ENCODE measurements around the gene PGPEP1.
A peak's percentile ranks its signal among the peaks of the same experiment; 100 is the strongest.
"Not testable (repeated sequence)": the region's sequence is repeated elsewhere in the genome, so short reads cannot be mapped to it uniquely, and the experiment has no call there.

Gene PGPEP1

DNA sequence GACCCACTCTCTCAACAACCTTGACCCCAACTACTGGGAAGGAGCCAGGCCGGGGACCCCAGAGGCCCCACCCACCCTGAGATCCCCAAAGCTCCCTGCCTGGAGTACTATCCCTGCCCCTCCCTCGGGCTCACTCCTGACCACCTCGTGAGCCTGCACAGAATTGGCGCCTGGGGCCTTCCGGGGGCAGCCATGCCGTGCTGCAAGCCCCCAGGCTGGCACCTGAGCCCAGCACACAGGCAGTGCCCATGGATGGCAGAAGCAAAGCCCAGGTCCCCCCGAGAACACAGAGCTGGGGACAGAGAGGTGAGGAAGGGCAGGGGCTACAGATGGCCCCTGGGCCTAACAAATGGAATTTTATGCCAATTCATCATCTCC, 31.5 kb upstream of the PGPEP1 start:
- DNase-seq, result no peak

DNA sequence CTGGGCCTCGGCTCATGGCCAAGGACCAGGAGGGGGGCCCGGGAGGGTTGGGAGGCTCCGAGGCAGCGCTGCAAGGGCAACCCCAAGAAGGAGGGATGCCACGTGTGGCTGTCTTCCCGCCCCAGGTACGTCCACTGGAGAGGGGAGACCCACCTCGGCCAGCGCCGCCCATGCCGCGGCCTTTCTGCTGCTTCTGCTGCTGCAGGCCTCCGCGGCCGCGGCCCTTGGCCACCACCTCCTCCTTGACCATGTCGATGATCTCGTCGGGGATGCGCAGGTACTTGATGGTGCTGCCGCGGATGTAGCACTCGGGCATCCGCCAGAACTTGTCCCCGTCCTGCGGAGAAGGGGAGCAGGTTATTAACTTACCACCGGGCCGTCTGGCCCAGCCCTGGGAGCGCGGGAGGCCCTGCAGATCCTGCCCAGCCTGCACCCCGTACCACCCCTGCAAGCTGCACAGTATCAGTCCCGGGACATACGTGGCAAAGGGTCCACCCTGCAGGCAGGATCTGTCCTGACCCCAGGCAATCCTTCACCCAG, 30.8 kb upstream of the PGPEP1 start:
- no peak for DNase-seq

DNA sequence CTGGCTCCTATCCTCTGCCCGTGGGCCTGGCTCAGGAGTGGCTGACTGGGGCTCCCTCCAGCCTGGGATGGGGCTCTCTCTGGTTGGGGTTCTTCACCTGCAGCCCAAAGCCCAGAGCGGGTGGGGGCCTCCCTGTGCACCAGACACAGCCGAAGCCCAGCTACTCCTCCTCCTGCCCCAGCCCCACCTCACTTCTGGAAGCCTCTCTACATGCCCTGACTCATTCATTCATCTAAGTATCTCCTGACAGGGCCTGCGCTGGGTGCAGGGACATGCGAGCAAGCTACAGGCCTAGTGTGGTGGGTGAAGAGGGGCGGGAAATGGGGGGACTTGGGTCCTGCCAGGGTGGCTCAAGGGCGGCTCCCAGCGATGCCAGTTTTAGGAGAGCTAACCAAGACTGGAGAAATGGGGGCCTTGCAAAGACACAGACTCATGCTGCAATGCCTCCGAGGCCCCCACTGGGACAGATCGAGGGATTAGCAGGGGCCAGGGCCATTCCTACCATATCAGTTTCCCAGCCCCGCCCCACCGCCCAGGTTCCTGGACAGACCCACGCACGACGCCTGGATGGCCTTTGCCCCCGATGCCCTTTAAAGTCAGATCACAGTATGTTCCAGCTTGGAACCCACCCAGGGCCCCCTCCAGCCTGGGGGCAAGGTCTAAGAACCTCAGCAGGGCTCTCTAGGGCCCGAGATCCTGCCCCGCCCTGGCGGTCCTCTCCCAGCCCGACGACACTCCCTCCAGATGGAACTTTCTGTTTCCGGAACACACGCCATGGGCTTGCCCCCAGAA, 30.1 kb upstream of the PGPEP1 start:
- no peak for DNase-seq

DNA sequence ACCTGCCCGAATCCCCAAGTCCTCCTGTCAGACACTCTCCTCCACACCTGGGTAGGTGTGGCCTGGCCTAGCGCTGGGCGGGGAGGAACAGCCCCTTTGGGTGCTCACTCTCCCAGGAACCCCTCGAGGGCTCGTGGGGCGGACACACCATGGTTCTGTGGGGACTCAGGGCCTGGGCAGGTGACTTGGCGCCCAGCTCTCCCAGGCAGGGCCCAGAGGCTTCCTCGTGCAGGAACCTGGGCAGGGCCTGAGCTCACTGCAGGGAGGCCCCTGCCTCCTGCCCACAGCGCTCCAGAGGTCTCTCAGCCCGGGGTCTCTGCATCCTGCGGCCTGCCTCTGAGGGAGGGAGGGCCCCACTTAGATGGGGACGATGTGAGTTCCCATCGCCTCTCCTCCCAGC, 29.4 kb upstream of the PGPEP1 start:
- no peak for DNase-seq

DNA sequence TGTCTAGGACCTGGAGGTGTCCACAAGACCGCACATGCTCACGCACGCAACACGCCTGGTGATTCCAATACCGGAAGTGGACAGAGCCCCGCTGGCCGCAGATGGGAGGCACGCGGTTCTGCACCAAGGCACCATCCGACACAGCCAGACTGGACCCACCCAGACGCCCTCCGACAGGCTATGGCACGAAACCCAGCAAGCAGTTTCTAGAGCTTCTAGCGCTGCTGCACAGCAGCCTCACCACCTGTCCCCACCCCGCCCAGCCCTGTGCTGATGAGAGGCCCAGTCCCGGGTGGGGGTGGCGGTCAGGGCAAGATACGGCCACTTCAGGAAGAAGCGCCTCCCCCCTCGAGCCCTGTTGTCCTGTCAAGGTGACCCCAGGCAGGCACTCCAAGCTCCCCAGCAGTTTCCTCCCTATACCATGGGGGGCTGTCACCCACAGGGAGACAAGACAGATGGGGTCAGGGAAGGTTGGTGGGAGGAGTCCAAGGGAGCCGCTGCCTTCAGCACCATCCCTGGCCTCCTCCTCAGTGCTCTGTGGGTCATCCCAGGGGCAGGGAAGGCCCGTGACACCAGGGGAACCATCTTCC, 28.8 kb upstream of the PGPEP1 start:
- DNase-seq, result no peak

DNA sequence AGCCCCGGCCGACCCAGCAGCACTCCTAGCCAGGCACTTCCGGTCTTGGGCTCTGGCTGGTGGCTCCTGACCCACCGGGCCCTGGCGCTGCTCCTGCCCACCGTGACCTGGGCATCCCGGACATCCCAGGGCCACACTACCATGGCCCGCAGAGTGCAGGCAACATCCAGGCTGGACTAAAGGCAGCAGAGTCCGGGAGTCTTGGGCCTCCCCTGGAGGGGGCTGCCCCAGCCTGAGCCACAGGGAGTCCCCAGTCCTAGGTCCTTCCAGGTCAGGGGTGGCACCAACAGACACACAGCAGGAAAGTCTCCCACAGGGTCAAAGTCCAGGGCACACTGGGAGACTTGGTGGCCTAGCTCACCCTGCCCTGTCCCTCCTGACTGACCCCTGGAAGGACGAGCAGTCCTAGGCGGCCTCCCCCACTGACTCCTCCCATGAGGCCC, 28.3 kb upstream of the PGPEP1 start:
- no peak for DNase-seq

DNA sequence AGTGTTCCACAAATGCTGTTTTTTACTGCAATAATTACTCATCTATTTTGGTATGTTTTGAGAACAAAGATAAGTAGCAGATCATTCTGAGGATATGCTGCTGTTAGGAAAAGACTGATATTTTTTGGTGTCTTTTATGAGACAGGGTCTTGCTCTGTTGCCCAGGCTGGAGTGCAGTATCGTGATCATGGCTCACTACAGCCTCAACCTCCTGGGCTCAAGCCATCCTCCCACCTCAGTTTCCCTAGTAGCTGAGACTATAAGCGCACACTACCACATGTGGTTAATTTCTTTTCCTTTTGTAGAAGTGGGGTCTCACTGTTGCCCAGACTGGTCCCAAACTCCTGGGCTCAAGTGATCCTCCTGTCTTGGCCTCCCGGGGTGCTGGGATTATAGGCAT, 27.0 kb upstream of the PGPEP1 start:
- DNase-seq, result no peak

DNA sequence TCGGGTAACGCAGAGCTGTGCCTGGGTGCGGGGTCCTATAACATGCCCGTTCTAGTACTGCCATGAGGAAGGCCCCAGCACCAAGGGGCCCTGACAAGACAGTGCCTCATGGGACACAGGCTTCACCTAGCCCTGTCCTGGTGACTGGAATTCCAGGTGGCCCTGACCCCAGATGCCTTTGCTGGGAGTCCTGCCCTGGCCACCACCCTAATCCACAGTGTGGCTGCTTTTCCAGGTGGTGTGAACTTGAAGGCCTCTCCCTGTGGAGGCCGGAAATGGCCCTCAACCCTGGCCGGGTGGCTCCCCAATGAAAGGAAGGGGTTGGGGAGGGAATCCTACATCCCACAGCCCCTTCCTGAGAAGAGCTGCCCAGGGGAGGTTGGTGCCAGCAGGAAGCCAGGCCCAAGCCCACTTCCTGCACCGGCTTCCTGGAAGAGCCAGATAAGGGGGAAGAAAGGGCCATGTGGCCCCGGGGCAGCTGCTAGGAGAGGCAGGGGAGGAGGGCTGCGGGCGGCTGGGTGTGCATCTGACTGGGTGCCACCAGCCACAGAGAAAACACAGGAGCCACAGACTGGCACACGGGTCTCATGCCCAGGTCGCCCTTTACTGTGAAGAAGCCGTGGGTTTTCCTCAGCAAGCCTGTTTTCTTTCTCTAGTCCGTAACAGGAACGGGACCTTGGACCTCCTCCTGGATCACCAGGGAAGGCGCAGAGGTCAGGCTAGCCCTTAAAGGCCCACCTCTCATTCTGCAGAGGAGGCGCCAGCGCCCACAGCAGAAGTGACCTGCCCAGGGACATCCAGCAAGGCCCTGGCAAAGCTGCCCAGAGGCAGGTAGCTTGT, 22.2 kb upstream of the PGPEP1 start:
- peak; percentile 16 for DNase-seq

DNA sequence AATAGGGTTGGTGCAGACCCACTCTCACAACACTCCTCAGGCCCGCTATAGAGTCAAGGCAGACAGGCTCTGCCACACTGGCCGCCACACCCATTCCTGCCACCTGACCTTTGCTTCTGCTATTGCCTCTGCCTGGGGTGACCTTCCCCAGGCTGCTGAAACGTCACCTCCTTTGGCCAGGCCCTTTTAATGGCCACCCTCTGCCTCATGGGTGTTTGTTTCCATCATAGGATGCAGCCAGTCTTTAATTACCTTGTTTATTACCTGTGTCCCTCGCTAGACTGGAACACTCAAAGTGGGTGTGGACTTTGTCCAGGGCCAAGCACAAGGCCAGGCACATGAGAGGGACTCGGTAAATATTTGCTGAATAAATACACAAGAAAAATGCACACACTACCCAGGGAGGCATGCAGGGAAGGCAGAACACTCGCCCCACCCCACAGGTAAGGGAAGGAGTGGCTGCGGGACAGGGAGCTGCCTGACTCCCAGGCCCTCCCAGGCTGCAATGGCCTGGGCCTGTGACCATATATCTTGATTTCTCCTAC, 20.7 kb upstream of the PGPEP1 start:
- DNase-seq, result no peak

DNA sequence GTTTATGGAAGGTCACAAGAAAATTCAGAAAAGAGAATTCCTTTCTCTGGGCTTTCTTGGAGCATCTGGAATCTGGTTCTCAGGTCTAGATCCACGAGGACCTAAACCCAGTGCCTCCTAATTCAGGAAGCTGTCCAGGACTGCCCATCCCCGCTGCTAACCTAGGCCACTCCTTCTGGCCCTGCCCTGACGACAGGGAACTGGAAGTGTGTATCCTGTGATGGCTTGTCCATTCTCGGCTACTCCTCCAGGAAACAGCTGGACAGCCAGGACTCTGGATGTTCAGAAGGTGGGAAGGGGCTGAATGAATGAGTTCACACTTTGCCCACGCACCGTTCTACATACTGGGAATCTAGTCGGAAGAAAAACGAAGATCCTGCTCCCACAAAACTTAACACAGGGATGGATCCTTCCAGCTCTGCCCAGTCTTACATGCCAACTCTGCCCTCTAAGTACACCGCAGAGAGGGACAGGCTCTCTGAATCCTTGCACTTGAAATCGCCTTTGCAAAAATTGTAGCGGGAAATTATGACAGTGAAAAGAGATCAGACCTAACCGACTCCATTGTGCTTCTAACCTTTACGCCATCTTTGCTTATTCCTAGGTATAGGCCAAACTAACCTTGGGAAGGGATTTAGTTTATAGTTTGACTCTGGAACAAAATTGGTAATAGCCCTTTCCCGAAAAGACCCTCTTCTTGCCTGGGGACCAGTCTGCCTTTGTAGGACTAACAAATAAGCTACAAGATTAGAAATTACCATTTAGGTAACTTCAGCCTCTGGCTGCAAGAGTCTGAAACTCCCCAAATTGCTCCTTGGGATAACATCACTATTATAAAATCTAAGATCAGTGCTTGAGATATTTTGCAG, 19.3 kb upstream of the PGPEP1 start:
- DNase-seq, result no peak

DNA sequence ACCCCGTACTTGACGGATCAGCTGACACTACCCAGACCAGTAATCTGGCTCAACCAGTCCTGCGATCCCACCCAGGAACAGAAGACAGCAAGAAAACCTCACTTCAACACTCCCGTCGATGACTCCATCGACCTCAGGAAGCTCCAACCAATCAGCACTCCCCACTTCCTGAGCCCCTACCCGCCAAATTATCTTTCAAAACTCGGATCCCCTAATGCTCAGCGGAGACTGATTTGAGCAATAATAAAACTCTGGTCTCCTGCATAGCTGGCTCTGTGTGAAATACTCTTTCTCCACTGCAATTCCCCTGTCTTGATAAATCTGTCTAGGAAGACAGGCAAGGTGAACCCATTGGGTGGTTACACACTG, 18.7 kb upstream of the PGPEP1 start:
- no peak for DNase-seq

DNA sequence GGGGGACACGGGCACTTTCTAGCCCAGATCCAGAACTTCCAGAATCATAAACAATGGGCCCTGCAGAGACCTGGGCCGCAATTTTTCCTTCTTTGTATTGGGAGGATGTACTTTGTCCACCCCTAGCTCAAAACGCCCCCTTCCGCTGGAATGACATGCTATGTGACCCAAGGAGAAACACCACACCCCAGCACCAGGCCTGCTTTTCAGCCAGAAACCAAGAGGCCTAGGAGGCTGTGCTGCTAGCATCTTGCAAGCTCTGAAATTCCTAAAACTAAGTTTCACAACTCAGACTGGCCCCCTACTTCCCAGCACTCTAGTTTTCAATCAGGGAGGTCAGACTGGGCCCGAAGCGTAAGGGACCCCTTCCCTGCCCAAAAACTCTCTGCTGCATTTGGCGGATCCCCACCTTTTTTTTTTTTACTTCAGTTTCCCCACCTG, 18.1 kb upstream of the PGPEP1 start:
- peak; percentile 14 for DNase-seq

DNA sequence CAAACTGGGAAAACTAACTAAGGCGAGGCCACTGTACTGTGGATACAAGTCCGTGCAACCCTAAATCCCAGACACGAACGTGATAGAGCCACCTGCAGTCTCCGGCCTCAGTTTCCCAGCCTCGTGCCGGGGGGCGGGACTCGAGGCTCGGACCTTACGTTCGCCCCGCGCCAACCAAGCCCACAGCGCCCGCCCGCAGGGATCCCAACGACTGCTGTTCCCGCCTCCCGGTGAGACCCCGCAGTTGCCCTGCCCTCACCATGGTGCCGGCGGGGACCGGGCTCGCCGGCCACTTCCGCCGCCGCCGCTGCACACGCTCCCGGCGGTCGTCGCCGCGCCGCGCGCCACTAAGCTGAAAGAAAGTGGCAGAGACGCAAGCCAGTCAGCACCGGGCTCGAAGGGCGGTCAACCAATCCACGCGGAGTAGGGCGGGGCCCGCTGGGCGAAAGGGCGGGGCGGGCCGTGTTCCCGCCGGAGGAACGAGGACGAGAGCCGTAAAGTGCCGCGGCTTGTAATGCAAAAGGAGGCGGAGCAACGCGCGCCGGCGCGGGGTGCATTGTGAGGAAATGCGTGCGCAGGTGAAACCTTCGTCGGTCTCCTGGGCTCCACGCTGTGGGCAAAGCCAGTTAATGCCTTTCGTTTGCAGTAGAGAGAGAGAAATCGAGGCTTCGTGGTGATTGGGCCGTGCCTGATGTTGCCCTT, 17.5 kb upstream of the PGPEP1 start, which contains the start of gene LSM4:
Gene LSM4, minus strand, starts transcription at position 318 of the 702 bp plus-strand sequence. Its CDS starts 56 bp downstream, at position 262.
- DNase-seq, result peak; percentile 98

DNA sequence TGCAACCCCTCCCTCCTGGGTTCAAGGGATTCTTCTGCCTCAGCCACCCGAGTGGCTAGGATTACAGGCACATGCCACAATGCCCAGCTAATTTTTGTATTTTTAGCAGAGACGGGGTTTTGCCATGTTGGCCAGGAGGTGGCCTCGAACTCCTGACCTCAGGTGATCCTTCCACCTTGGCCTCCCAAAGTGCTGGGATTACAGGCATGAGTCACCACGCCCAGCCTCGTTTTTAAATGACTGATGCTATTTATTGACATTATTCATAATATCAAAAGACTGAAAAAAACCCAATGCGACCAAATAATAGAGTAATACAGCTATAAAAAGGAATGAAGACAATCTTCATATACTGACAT, 16.0 kb upstream of the PGPEP1 start:
- not testable (repeated sequence) for DNase-seq

DNA sequence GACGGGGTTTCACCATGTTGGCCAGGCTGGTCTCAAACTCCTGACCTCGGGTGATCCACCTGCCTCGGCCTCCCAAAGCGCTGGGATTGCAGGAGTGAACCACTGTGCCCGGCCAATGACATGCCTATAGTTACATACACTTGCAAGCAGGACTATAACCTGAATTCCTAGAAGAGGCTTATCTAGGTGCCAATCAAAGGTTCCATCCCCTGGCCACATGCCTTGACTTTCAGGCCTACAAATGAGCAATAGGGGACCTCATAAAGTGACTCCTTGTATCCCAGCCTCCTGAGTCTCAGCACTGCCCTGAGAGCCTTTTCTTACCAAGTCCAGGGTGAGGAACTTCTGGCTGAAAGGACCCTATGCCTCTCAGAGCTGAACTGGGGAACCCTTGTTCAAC, 13.6 kb upstream of the PGPEP1 start:
- no peak for DNase-seq

DNA sequence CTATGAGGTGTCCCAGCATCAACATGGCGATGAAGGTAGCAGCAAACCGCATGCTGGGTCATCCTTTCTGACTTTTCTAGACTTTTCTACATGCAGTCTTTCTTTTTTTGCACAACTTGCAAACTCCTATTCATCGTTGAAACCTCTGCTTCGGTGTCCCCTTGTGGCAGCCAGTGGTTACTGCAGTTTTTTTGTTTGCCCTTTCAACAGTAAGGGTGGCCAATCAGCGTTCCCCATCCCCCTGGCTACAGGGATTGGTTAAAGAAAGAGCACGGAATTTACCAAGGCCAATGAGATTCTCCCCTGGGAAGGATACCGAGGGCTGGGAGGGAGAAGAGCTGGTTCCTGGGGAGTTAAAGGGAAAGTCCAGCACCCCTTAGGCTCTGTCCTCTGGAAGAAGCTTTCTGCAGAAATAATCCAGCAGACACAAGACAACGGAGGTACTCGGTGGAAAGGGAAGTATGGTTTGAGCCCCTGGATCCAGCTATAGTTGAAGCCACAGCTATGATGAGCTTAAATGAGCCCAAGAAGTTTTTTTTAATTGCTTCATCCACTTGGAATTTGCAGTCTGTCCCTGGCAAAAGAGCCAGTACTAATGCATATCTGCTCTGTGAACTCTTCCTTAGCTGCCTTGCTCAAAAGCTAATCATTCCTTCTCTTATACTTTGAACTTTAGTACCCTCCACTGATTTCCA, 11.9 kb upstream of the PGPEP1 start:
- DNase-seq, result peak; percentile 78

DNA sequence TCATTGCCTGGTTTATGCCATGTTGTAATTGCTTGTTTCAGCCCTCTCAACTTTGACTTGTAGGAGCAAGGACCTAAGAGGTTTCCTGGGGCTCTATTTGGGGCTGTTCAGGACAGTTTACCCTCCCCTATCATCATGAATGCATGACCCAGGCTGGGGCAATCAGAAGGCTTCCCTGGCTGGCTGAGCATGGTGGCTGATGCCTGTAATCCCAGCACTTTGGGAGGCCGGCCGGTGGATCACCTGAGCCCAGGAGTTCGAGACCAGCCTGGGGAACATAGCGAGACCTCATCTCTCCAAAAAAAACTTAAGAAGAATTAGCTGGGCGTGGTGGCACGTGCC, 11.4 kb upstream of the PGPEP1 start:
- no peak for DNase-seq

DNA sequence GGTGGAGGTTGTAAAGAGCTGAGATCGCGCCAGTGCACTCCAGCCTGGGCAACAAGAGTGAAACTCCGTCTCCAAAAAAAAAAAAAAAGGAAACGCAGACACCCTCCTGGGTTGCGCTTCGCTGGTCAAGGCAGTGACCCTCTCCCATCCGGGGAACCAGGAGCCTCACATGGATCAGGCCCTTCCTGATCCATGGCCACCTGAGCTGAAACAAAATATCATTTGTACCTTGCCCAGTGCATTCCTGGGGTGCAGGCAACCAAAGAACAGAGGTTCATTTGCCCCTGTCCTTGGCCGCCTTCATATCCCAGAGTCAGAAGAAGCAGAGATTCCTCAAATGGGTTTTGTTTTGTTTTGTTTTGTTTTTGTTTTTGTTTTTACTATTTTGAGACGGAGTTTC, 9.5 kb upstream of the PGPEP1 start:
- no peak for DNase-seq

DNA sequence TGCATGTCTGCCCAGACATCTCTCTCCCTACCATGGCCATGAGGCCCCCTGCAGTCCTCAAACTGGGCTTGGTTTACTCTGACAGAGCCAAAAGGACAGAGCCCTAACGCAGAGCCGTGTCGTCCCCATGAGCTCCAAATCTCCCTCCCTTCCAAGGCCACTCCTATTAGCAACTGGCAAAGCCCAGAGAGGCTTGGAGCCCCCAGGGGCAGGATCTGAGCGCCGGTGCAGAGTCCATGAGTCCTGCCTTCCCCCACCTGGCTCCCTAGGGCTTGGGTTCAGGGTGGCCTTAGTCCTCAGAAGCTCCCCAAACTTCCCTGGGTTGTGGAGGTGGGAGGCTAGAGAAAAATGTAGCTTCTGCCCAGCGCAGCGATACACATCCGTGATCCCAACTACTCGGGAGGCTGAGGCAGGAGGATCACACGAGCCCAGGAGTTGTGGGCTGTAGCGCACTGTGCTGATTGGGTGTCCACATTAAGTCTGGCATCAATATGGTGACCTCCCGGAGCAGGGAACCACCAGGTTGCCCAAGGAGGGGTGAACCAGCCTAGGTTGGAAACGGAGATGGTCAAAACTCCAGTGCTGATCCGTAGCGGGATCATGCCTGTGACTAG, 7.4 kb upstream of the PGPEP1 start:
- no peak for DNase-seq

DNA sequence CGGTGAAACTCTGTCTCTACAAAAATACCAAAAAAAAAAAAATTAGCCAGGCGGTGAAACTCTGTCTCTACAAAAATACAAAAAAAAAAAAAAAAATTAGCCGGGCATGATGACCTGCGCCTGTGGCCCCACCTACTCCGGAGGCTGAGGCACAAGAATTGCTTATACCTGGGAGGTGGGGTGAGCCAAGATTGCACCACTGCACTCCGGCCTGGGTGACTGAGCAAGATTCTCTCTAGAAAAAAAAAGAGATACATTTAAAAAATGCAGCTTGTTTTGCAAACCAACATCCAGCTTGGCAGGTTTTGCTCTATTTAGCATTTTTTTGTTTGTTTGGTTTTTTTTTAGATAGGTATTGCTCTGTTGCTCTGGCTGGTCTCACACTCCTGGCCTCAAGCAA, 6.7 kb upstream of the PGPEP1 start:
- no peak for DNase-seq

DNA sequence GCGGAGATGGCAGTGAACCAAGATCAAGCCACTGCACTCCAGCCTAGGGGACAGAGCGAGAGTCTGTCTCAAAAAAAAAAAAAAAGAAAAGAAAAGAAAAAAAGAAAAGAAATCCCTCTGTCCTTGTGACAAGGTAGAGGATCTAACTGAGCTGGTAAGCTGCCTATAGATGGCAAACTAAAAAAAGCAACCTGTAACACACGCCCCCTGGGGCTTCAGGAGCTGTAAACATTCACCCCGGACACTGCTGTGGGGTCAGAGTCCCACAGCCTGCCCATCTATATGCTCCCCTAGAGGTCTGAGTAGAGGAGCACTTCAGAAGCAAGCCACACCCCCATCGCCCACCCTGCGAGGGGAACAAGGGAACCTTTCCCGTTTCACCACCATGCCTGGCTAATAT, 4.3 kb upstream of the PGPEP1 start:
- DNase-seq, result no peak

All from activated T-cell treated with anti-CD3 and anti-CD28 coated beads for 4 hours (primary cell).